Mucosa of gallbladder (tissue), 1 donor: Measurements from ENCODE around the gene MNDA. TPM values are rescaled to one million over a fixed set of nuclear protein-coding genes. Genes with fewer than 3 reads are reported as not detected.
"Not testable (repeated sequence)": the region's sequence is repeated elsewhere in the genome, so short reads cannot be mapped to it uniquely, and the experiment has no call there.

ENCODE experiments used
- DNase-seq: peaks from one replicate; pipeline ENCODE4 v3.0.0-alpha.2; 2020; ENCODE audit warnings: low spot score
- total RNA-seq: library from RNA; stranded (reverse); gene quantifications from one replicate; pipeline ENCODE4 v1.2.1, GENCODE V29; 2021
- donor health status: DM: no; HTN: no; CAD: no.

The MNDA gene
- total RNA-seq, 1 donor from 2014 or later = 3.8 TPM

- DNase-seq = no peak
Observed at GRCh38 chr1:158838660-158839059, 7.5 kb downstream of the MNDA start.

GRCh38 chr1:158839566-158839965 lies 8.4 kb downstream of the MNDA start:
- DNase-seq = no peak

GRCh38 chr1:158840236-158840635 lies 9.1 kb downstream of the MNDA start:
- no peak for DNase-seq

- DNase-seq = no peak
Observed at GRCh38 chr1:158864595-158864994, 33.4 kb downstream of the MNDA start.

- DNase-seq = not testable (repeated sequence)
Observed at GRCh38 chr1:158870438-158870837, 39.3 kb downstream of the MNDA start.

- DNase-seq = no peak
Observed at GRCh38 chr1:158873141-158873540, 42.0 kb downstream of the MNDA start.

- no peak for DNase-seq
Observed at GRCh38 chr1:158893654-158894053, 62.5 kb downstream of the MNDA start.

GRCh38 chr1:158898722-158899121 lies 67.6 kb downstream of the MNDA start:
- DNase-seq = no peak

Other genes starting within 250 kb of the MNDA start
- gene OR10Z1, start 226.1 kb upstream of the MNDA start, total RNA-seq = not detected
- 0.23 TPM for gene SPTA1, start 144.6 kb upstream of the MNDA start, total RNA-seq
- not detected for gene OR6K2, start 130.7 kb upstream of the MNDA start, total RNA-seq
- not detected for gene OR6K3, start 110.6 kb upstream of the MNDA start, total RNA-seq
- gene OR6K6, start 76.6 kb upstream of the MNDA start, total RNA-seq = not detected
- gene OR6N1, start 59.2 kb upstream of the MNDA start, total RNA-seq = not detected
- gene OR6N2, start 50.1 kb upstream of the MNDA start, total RNA-seq = not detected
- gene PYHIN1, start 100.2 kb downstream of the MNDA start, total RNA-seq = 3.2 TPM
- 42.4 TPM for gene IFI16, start 178.6 kb downstream of the MNDA start, total RNA-seq
- gene AIM2, start 245.4 kb downstream of the MNDA start, total RNA-seq = 0.86 TPM